GM12878 (cell line): ENCODE measurements around the gene CAP2. TPM values are rescaled to one million over a fixed set of nuclear protein-coding genes. Genes with fewer than 3 reads are reported as not detected.

ENCODE experiments used
- ATAC-seq: fragments of 200-7000 bp; cut with Tn5 transposase; 3 replicates; pipeline ENCODE4 v1.9.1; 2020; ENCODE audit warnings: mild to moderate bottlenecking, moderate library complexity
- BruUV-seq: library from RNA; stranded (reverse); fragments of 400-500 nt; replicated peaks from 2 replicates; lab custom pipeline; 2021; lab: Mats Ljungman, UMichigan
- CTCF ChIA-PET: fragments of 300-600 bp; sonication (Branson Sonifier 250); formaldehyde crosslinking; extraction: SDS; loops from one replicate; lab custom pipeline; 2021; ENCODE audit warnings: inconsistent platforms; lab: Yijun Ruan, JAX
- POLR2A ChIA-PET: fragments of 350-600 bp; formaldehyde crosslinking; extraction: SDS; loops from one replicate; lab custom pipeline; 2021; ENCODE audit warnings: inconsistent platforms; lab: Charles Lee
- RAD21 ChIA-PET: fragments of 300-600 bp; sonication (Branson Sonifier 250); formaldehyde crosslinking; loops from one replicate; lab custom pipeline; 2023; ENCODE audit warnings: antibody characterized with exemption; ENCODE audit not compliant: unreplicated experiment; lab: Charles Lee
- SMC1A ChIA-PET: fragments of 300-600 bp; sonication (Branson Sonifier 250); formaldehyde crosslinking; loops from one replicate; lab custom pipeline; 2023; ENCODE audit not compliant: unreplicated experiment, uncharacterized antibody; lab: Charles Lee
- DNase-seq: peaks from one replicate; pipeline ENCODE4 v3.0.0-alpha.2; 2011; ENCODE audit warnings: low read depth, low spot score
- FAIRE-seq: peaks from 3 replicates; lab custom pipeline; 2011; peaks lifted over from hg19 to GRCh38; lab: Jason Lieb, UNC
- H2AFZ ChIP-seq: 2 replicates; pipeline ENCODE4 v1.6.0; 2011; ENCODE audit warnings: low read depth, low read length, control low read depth; ENCODE audit not compliant: control insufficient read depth
- H3K27ac ChIP-seq: 2 replicates; pipeline ENCODE4 v1.5.1; 2011; ENCODE audit warnings: control low read depth; ENCODE audit not compliant: control insufficient read depth, insufficient read depth
- H3K27me3 ChIP-seq, 2 experiments: replicated peaks in 1 of 2; 2 replicates each; pipeline versions ENCODE4 v1.6.0 to v1.6.1; 2011; ENCODE audit warnings: low read length in 1 of 2; ENCODE audit not compliant: control insufficient read depth in 2 of 2, insufficient read depth in 2 of 2
- H3K36me3 ChIP-seq, 2 experiments: 2 replicates each; pipeline ENCODE4 v1.5.1; 2011; ENCODE audit warnings: low read length in 1 of 2; ENCODE audit not compliant: control insufficient read depth in 2 of 2, insufficient read depth in 2 of 2
- H3K4me1 ChIP-seq: 2 replicates; pipeline ENCODE4 v1.6.1; 2011; ENCODE audit warnings: mild to moderate bottlenecking, low read length, moderate library complexity, mixed read lengths; ENCODE audit not compliant: control insufficient read depth, insufficient read depth
- H3K4me2 ChIP-seq: 2 replicates; pipeline ENCODE4 v1.6.0; 2011; ENCODE audit warnings: control low read depth; ENCODE audit not compliant: control insufficient read depth, insufficient read depth
- H3K4me3 ChIP-seq: fragments of 200-600 bp; sonication (generic); 2 replicates; pipeline ENCODE4 v1.5.1; 2016
- H3K79me2 ChIP-seq: 2 replicates; pipeline ENCODE4 v1.6.0; 2011; ENCODE audit warnings: low read length; ENCODE audit not compliant: control insufficient read depth, insufficient read depth
- H3K9ac ChIP-seq: 2 replicates; pipeline ENCODE4 v1.8.0; 2011; ENCODE audit warnings: low read length, control low read depth, mixed read lengths; ENCODE audit not compliant: control insufficient read depth, insufficient read depth
- H3K9me3 ChIP-seq: replicated peaks from 3 replicates; pipeline ENCODE4 v1.5.1; 2011; ENCODE audit warnings: mild to moderate bottlenecking, low read length; ENCODE audit not compliant: control insufficient read depth, insufficient read depth
- H4K20me1 ChIP-seq: 2 replicates; pipeline ENCODE4 v1.6.0; 2011; ENCODE audit not compliant: control insufficient read depth, insufficient read depth
- ATF2 ChIP-seq: IDR thresholded peaks from 2 replicates; pipeline ENCODE4 v1.6.1; 2012; ENCODE audit warnings: low read length, inconsistent platforms
- BHLHE40 ChIP-seq, 2 experiments: fragments of 450-650 bp in 1 of 2; IDR thresholded peaks; 2 replicates each; pipeline ENCODE4 v1.6.1; 2011 to 2017; ENCODE audit warnings: low read depth in 2 of 2, borderline replicate concordance in 1 of 2, improper control_type of control experiment in 1 of 2, low read length in 1 of 2, mild to moderate bottlenecking in 1 of 2
- DPF2 ChIP-seq: fragments of 450-650 bp; IDR thresholded peaks from 2 replicates; pipeline ENCODE4 v1.6.1; 2017; ENCODE audit warnings: mild to moderate bottlenecking
- EZH2 ChIP-seq: IDR thresholded peaks from 2 replicates; pipeline ENCODE4 v1.6.1; 2012; ENCODE audit warnings: low read depth, mild to moderate bottlenecking, control low read depth, inconsistent platforms, low read length, borderline replicate concordance; ENCODE audit not compliant: control insufficient read depth
- NFXL1 ChIP-seq: fragments of 450-650 bp; IDR thresholded peaks from 2 replicates; pipeline ENCODE4 v1.6.1; 2017; ENCODE audit warnings: antibody characterized with exemption, mild to moderate bottlenecking, borderline replicate concordance
- TARDBP ChIP-seq: IDR thresholded peaks from 2 replicates; pipeline ENCODE4 v1.6.1; 2016; ENCODE audit warnings: borderline replicate concordance
- WGBS: methylation state at CpG from one replicate; pipeline ENCODE4 v1.1.6; 2016; ENCODE audit warnings: low lambda C conversion rate; ENCODE audit not compliant: insufficient replicate concordance, insufficient coverage; ENCODE audit errors: missing lambda C conversion rate; 5-methylcytosine and 5-hydroxymethylcytosine counted together
- in situ Hi-C: fragments of 300-500 bp; cut with MboI; formaldehyde crosslinking; loops from 9 replicates; pipeline ENCODE4 v1.14.3; 2018; ENCODE audit warnings: mixed read lengths
- intact Hi-C: fragments of 100-400 bp; cut with micrococcal nuclease; formaldehyde crosslinking; loops from one replicate; pipeline ENCODE4 v1.14.2; 2022; ENCODE audit not compliant: unreplicated experiment
- polyA plus RNA-seq, 11 experiments: library from polyadenylated mRNA; depleted of rRNA in 4 of 11; unstranded in 6 of 11; stranded (reverse) in 5 of 11; fragments of >200 nt; fragmentation: Nextera tagmentation in 4 of 11; fragmentation: Illumina TruSeq in 1 of 11; extraction: Ambion mirVana in 4 of 11; extraction: Trizol in 1 of 11; gene quantifications; 1 replicate in 1 of 11; 2 replicates in 10 of 11; pipeline versions ENCODE4 v1.2.1 to v1.2.3, GENCODE V29; 2011 to 2016; ENCODE audit warnings: inconsistent platforms in 2 of 11, missing spikeins in 2 of 11, low read depth in 1 of 11
- total RNA-seq, 4 experiments: library from RNA; depleted of rRNA in 3 of 4; stranded (reverse); fragments of >200 nt in 3 of 4; fragmentation: Illumina TruSeq in 1 of 4; extraction: Trizol in 1 of 4; gene quantifications; 2 replicates each; pipeline versions ENCODE4 v1.2.1 to v1.2.3, GENCODE V29; 2013 to 2021
- TF ChIP-seq, protein P1 (sequence below): fragments of 450-650 bp; IDR thresholded peaks from 2 replicates; pipeline ENCODE4 v1.6.1; 2017; ENCODE audit warnings: antibody characterized with exemption, mild to moderate bottlenecking, moderate library complexity
- TF ChIP-seq, protein P2 (sequence below): fragments of 450-650 bp; IDR thresholded peaks from 2 replicates; pipeline ENCODE4 v1.6.1; 2016; ENCODE audit warnings: mild to moderate bottlenecking
- TF ChIP-seq, protein P3 (sequence below): fragments of 450-650 bp; IDR thresholded peaks from 2 replicates; pipeline ENCODE4 v1.6.1; 2017; ENCODE audit warnings: low read depth, mild to moderate bottlenecking, moderate library complexity

Gene CAP2
- total and polyA plus RNA-seq, 10 of the 15 experiments (the other 5 are each of a cell fraction or from before 2014, with no cell fraction given): 0.10 to 2.0 (median 0.15) TPM; not detected in 7

GRCh38 chr6:17429383-17430061 is 36.1 kb downstream of the CAP2 start (continued):
- TF ChIP-seq, protein P1, sequence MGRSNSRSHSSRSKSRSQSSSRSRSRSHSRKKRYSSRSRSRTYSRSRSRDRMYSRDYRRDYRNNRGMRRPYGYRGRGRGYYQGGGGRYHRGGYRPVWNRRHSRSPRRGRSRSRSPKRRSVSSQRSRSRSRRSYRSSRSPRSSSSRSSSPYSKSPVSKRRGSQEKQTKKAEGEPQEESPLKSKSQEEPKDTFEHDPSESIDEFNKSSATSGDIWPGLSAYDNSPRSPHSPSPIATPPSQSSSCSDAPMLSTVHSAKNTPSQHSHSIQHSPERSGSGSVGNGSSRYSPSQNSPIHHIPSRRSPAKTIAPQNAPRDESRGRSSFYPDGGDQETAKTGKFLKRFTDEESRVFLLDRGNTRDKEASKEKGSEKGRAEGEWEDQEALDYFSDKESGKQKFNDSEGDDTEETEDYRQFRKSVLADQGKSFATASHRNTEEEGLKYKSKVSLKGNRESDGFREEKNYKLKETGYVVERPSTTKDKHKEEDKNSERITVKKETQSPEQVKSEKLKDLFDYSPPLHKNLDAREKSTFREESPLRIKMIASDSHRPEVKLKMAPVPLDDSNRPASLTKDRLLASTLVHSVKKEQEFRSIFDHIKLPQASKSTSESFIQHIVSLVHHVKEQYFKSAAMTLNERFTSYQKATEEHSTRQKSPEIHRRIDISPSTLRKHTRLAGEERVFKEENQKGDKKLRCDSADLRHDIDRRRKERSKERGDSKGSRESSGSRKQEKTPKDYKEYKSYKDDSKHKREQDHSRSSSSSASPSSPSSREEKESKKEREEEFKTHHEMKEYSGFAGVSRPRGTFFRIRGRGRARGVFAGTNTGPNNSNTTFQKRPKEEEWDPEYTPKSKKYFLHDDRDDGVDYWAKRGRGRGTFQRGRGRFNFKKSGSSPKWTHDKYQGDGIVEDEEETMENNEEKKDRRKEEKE: no peak
- TF ChIP-seq, protein P2, sequence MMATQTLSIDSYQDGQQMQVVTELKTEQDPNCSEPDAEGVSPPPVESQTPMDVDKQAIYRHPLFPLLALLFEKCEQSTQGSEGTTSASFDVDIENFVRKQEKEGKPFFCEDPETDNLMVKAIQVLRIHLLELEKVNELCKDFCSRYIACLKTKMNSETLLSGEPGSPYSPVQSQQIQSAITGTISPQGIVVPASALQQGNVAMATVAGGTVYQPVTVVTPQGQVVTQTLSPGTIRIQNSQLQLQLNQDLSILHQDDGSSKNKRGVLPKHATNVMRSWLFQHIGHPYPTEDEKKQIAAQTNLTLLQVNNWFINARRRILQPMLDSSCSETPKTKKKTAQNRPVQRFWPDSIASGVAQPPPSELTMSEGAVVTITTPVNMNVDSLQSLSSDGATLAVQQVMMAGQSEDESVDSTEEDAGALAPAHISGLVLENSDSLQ: no peak

GRCh38 chr6:17431581-17431980 is 38.2 kb downstream of the CAP2 start:
- Histone ChIP-seq H3K27me3 (no peaks in the 10 kb centered on the region), H3K27ac (no peak overlapping the region), H4K20me1 (no peaks in the 10 kb centered on the region), H3K9me3 (no peaks in the 10 kb centered on the region), H3K4me1 (no peaks in the 10 kb centered on the region), H2AFZ (no peak overlapping the region), H3K79me2 (no peaks in the 10 kb centered on the region), H3K4me2 (no peak overlapping the region), H3K4me3 (no peak overlapping the region), H3K36me3 (no peaks in the 10 kb centered on the region), H3K9ac (no peak overlapping the region)
- ATAC-seq (peak; percentile 68), DNase-seq (no peak), FAIRE-seq (no peak)
- CTCF ChIA-PET: interaction anchor here (0.8 to 1.3 kb wide), 5 partner anchors 15 to 77 kb away, joined by 3 to 6 read pairs (median 4); no protein-coding TSS in a partner anchor
- BruUV-seq: no TSS peak
- in situ Hi-C loops (no loop called here), intact Hi-C loops (no loop called here)
- RAD21 ChIA-PET: interaction anchor here (0.5 to 1.1 kb wide), 7 partner anchors 13 to 152 kb away, joined by 3 to 4 read pairs (median 3); partner anchors contain the start of gene CAP2
- 0% methylated on average over 2 of the region's 2 CpGs for WGBS
- POLR2A ChIA-PET: interaction anchor here (0.7 to 0.9 kb wide), 2 partner anchors 11 to 13 kb away, joined by 3 read pairs; no protein-coding TSS in a partner anchor
- SMC1A ChIA-PET: interaction anchor here (0.8 to 3.1 kb wide), 6 partner anchors 9 to 169 kb away, joined by 3 to 14 read pairs (median 4); no protein-coding TSS in a partner anchor
- TF ChIP-seq BHLHE40 (IDR thresholded peaks at IDR 0.05; ENCODE audit: borderline replicate concordance in 1 of 2, low read depth in 2 of 2, low read length in 1 of 2) (no peak), ATF2 (no peak), EZH2 (no peak), NFXL1 (no peak), DPF2 (no peak), TARDBP (no peak)
- TF ChIP-seq, protein P3, sequence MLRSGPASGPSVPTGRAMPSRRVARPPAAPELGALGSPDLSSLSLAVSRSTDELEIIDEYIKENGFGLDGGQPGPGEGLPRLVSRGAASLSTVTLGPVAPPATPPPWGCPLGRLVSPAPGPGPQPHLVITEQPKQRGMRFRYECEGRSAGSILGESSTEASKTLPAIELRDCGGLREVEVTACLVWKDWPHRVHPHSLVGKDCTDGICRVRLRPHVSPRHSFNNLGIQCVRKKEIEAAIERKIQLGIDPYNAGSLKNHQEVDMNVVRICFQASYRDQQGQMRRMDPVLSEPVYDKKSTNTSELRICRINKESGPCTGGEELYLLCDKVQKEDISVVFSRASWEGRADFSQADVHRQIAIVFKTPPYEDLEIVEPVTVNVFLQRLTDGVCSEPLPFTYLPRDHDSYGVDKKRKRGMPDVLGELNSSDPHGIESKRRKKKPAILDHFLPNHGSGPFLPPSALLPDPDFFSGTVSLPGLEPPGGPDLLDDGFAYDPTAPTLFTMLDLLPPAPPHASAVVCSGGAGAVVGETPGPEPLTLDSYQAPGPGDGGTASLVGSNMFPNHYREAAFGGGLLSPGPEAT: no peak
